Measurements from ENCODE around the gene ZCCHC10. TPM values are rescaled to one million over a fixed set of nuclear protein-coding genes. Genes with fewer than 3 reads are reported as not detected.
A peak's percentile ranks its signal among the peaks of the same experiment; 100 is the strongest.

ZCCHC10 gene
- total and polyA plus RNA-seq, 2 donors (not counting 3 experiments of a cell fraction or from before 2014, with no cell fraction given), result 25.9 to 32.1 TPM

GRCh38 chr5:132949136-132949535, 77.2 kb downstream of the ZCCHC10 start:
- Histone ChIP-seq H3K36me3 (ENCODE audit: control insufficient read depth in 2 of 2, extremely low read depth in 1 of 2, insufficient read depth in 2 of 2, low read length in 2 of 2) (peaks cover 0 to 2% of the 10 kb centered on the region in 2 experiments), H3K4me1 (ENCODE audit: control insufficient read depth, extremely low read depth, insufficient read depth, low read length) (peaks cover 29% of the 10 kb centered on the region), H3K27me3 (ENCODE audit: control insufficient read depth in 2 of 2, insufficient read depth in 2 of 2, low read length in 2 of 2) (no peaks in the 10 kb centered on the region), H3K4me2 (ENCODE audit: insufficient read depth, low read length) (no peak overlapping the region), H2AFZ (ENCODE audit: low read depth, low read length) (no peak overlapping the region), H3K9me1 (replicated peaks; ENCODE audit: control insufficient read depth, extremely low read depth, insufficient read depth, low read length) (no peaks in the 10 kb centered on the region), H3K9me3 (replicated peaks; ENCODE audit: control insufficient read depth, insufficient read depth, low read length) (no peaks in the 10 kb centered on the region), H3K4me3 (replicated peaks in 1 of 3; ENCODE audit: insufficient read depth in 1 of 3, low read depth in 1 of 3, low read length in 3 of 3) (no peak overlapping the region), H3K79me2 (ENCODE audit: control insufficient read depth, insufficient read depth, low read length) (peaks cover 100% of the 10 kb centered on the region), H3K27ac (ENCODE audit: insufficient read depth, low read depth, low read length) (peak overlapping the region; percentile 90), H3K9ac (replicated peaks; ENCODE audit: extremely low read depth, insufficient read depth, low read length) (no peak overlapping the region), H4K20me1 (replicated peaks; ENCODE audit: control insufficient read depth, extremely low read depth, insufficient read depth, low read length) (peaks cover 36% of the 10 kb centered on the region)
- intact Hi-C loops (cut with micrococcal nuclease), result loop anchor here (2.0 to 5.0 kb wide), 2 partner anchors 14 to 103 kb away; partner anchors contain the start of genes AFF4 and HSPA4
- no TSS peak for BruUV-seq (replicated peaks)
- DNase-seq (ENCODE audit: low read depth, low spot score), result peak; percentile 46
- ChIA-PET POLR2A (interaction anchor here (1.3 kb wide), 1 partner anchor 12 kb away, joined by 5 read pairs; no protein-coding TSS in a partner anchor), CTCF (interaction anchor here (0.7 to 1.0 kb wide), 2 partner anchors 12 to 298 kb away, joined by 3 read pairs; no protein-coding TSS in a partner anchor)
- FAIRE-seq, result no peak
- TF ChIP-seq FOS (IDR thresholded peaks at IDR 0.05; ENCODE audit: borderline replicate concordance, insufficient read depth, low read length), result no peak
- TF ChIP-seq POLR2AphosphoS5 (IDR thresholded peaks at IDR 0.05; ENCODE audit: insufficient read depth, low read depth, low read length), result no peak
- TF ChIP-seq MYC (IDR thresholded peaks at IDR 0.05; ENCODE audit: low read depth, low read length), result no peak
- no peak for TF ChIP-seq POLR2A (IDR thresholded peaks at IDR 0.05; ENCODE audit: low read depth, low read length)
- TF ChIP-seq JUN (IDR thresholded peaks at IDR 0.05; ENCODE audit: borderline replicate concordance, insufficient read depth, insufficient read length, low read depth), result no peak
- no peak for TF ChIP-seq GATA2 (IDR thresholded peaks at IDR 0.05; ENCODE audit: insufficient read depth, insufficient read length, low read depth, low read length)
- no peak for TF ChIP-seq CTCF (IDR thresholded peaks at IDR 0.05; ENCODE audit: extremely low read depth in 1 of 2, insufficient read depth in 1 of 2, low read depth in 1 of 2, low read length in 2 of 2)
- no peak for TF ChIP-seq MAX (IDR thresholded peaks at IDR 0.05; ENCODE audit: insufficient read depth, insufficient read length)
- TF ChIP-seq EZH2 (IDR thresholded peaks at IDR 0.05; ENCODE audit: borderline replicate concordance, low read depth, low read length, severe bottlenecking), result no peak
- dilution Hi-C loops (cut with MboI; ENCODE audit: extremely low pct_ligation_motif_present, low sequenced_read_pairs), result no loop called here

Measured in endothelial cell of umbilical vein (primary cell).